GM23338 (cell line): Measurements from ENCODE around the gene TOR1B. TPM values are rescaled to one million over a fixed set of nuclear protein-coding genes. Genes with fewer than 3 reads are reported as not detected.
A peak's percentile ranks its signal among the peaks of the same experiment; 100 is the strongest.
"Not testable (repeated sequence)": the region's sequence is repeated elsewhere in the genome, so short reads cannot be mapped to it uniquely, and the experiment has no call there.

Experiments used
- ATAC-seq: fragments of 200-7000 bp; cut with Tn5 transposase; 3 replicates; pipeline ENCODE4 v1.9.1; 2020
- DNase-seq: peaks from one replicate; pipeline ENCODE4 v3.0.0-alpha.2; 2015; ENCODE audit warnings: low spot score
- H2AFZ ChIP-seq: fragments of 200-600 bp; sonication (generic); 2 replicates; pipeline ENCODE4 v1.8.0; 2016; ENCODE audit warnings: antibody characterized with exemption, mild to moderate bottlenecking, moderate library complexity
- H3F3A ChIP-seq: fragments of 200-600 bp; sonication (generic); replicated peaks from 2 replicates; pipeline ENCODE4 v1.8.0; 2017; ENCODE audit warnings: antibody characterized with exemption, mixed run types, low read depth
- H3K27ac ChIP-seq: fragments of 200-600 bp; sonication (generic); 2 replicates; pipeline ENCODE4 v1.6.1; 2016; ENCODE audit warnings: low read depth
- H3K27me3 ChIP-seq: fragments of 200-600 bp; sonication (generic); 2 replicates; pipeline ENCODE4 v1.8.0; 2016; ENCODE audit warnings: mild to moderate bottlenecking, mixed run types, moderate library complexity; ENCODE audit not compliant: insufficient read depth
- H3K36me3 ChIP-seq: fragments of 200-600 bp; sonication (generic); 2 replicates; pipeline ENCODE4 v1.8.0; 2016; ENCODE audit warnings: mild to moderate bottlenecking; ENCODE audit not compliant: insufficient read depth
- H3K4me1 ChIP-seq: fragments of 200-600 bp; sonication (generic); 2 replicates; pipeline ENCODE4 v1.8.0; 2016; ENCODE audit warnings: mild to moderate bottlenecking, moderate library complexity; ENCODE audit not compliant: insufficient read depth
- H3K4me2 ChIP-seq: fragments of 200-600 bp; sonication (generic); 2 replicates; pipeline ENCODE4 v1.7.1; 2017; ENCODE audit warnings: mixed run types
- H3K4me3 ChIP-seq: fragments of 200-600 bp; sonication (generic); 2 replicates; pipeline ENCODE4 v1.6.1; 2016; ENCODE audit warnings: mixed run types
- H3K79me2 ChIP-seq: fragments of 200-600 bp; sonication (generic); replicated peaks from 2 replicates; pipeline ENCODE4 v1.8.0; 2017; ENCODE audit warnings: mild to moderate bottlenecking; ENCODE audit not compliant: insufficient read depth
- H3K9me2 ChIP-seq: fragments of 200-600 bp; sonication (generic); 2 replicates; pipeline ENCODE4 v1.8.0; 2017; ENCODE audit not compliant: insufficient read depth
- H4K20me1 ChIP-seq: fragments of 200-600 bp; sonication (generic); replicated peaks from 2 replicates; pipeline ENCODE4 v1.8.0; 2017; ENCODE audit warnings: mild to moderate bottlenecking; ENCODE audit not compliant: insufficient read depth
- H3K27ac Mint-ChIP-seq: 2 replicates; pipeline ENCODE4 v1.8.0; 2020; ENCODE audit warnings: inconsistent platforms, mild to moderate bottlenecking, moderate library complexity, mixed read lengths
- H3K27me3 Mint-ChIP-seq: 3 replicates; pipeline ENCODE4 v1.8.0; 2022; ENCODE audit warnings: low read depth, mild to moderate bottlenecking, moderate library complexity, mixed read lengths, inconsistent platforms; ENCODE audit not compliant: insufficient read depth, poor library complexity
- H3K36me3 Mint-ChIP-seq: 3 replicates; pipeline ENCODE4 v1.8.0; 2021; ENCODE audit warnings: low read depth, mild to moderate bottlenecking, inconsistent platforms, moderate library complexity, mixed read lengths
- H3K4me1 Mint-ChIP-seq: 3 replicates; pipeline ENCODE4 v1.8.0; 2020; ENCODE audit warnings: mild to moderate bottlenecking, inconsistent platforms, mixed read lengths
- H3K4me3 Mint-ChIP-seq: 3 replicates; pipeline ENCODE4 v1.8.0; 2021; ENCODE audit warnings: moderate library complexity, mild to moderate bottlenecking, inconsistent platforms, mixed read lengths
- H3K9me3 Mint-ChIP-seq: 3 replicates; pipeline ENCODE4 v1.8.0; 2020; ENCODE audit warnings: moderate library complexity, mild to moderate bottlenecking, inconsistent platforms, mixed read lengths
- EZH2 ChIP-seq: fragments of 200-600 bp; sonication (generic); IDR thresholded peaks from one replicate; pipeline ENCODE4 v1.8.0; 2017; ENCODE audit warnings: antibody characterized with exemption, mild to moderate bottlenecking, low read depth; ENCODE audit not compliant: unreplicated experiment
- EZH2phosphoT487 ChIP-seq: fragments of 200-600 bp; sonication (generic); IDR thresholded peaks from one replicate; pipeline ENCODE4 v1.8.1; 2018; ENCODE audit warnings: antibody characterized with exemption; ENCODE audit not compliant: unreplicated experiment
- NANOG ChIP-seq: IDR thresholded peaks from 2 replicates; pipeline ENCODE4 v1.6.1; 2016; ENCODE audit warnings: antibody characterized with exemption, borderline replicate concordance
- POLR2AphosphoS5 ChIP-seq: IDR thresholded peaks from 2 replicates; pipeline ENCODE4 v1.6.1; 2016; ENCODE audit warnings: antibody characterized with exemption, low read depth
- ZNF114 ChIP-seq: fragments of 250-450 bp; sonication (Bioruptor Pico); IDR thresholded peaks from 2 replicates; pipeline ENCODE4 v1.5.0; 2020; ENCODE audit warnings: mild to moderate bottlenecking, moderate library complexity
- polyA plus RNA-seq: library from polyadenylated mRNA; unstranded; fragments of >200 nt; fragmentation: Nextera tagmentation; extraction: Ambion mirVana; gene quantifications from 2 replicates; pipeline ENCODE4 v1.2.1, GENCODE V29; 2016
- total RNA-seq: library from RNA; depleted of rRNA; stranded (reverse); fragments of >200 nt; shearing (Covaris generic); gene quantifications from 2 replicates; pipeline ENCODE4 v1.2.3, GENCODE V29; 2014
- TF ChIP-seq, protein P1 (sequence below): fragments of 250-450 bp; sonication (Bioruptor Pico); IDR thresholded peaks from 2 replicates; pipeline ENCODE4 v1.5.0; 2020; ENCODE audit warnings: mild to moderate bottlenecking, moderate library complexity
- TF ChIP-seq, protein P2 (sequence below): IDR thresholded peaks from 2 replicates; pipeline ENCODE4 v1.6.1; 2016; ENCODE audit warnings: antibody characterized with exemption
- TF ChIP-seq, protein P3 (sequence below), 2 experiments: fragments of 200-600 bp in 1 of 2; sonication (generic) in 1 of 2; conservative IDR thresholded peaks; 2 replicates each; pipeline versions ENCODE4 v1.5.1 to v1.6.1; 2016 to 2017; ENCODE audit warnings: antibody characterized with exemption in 2 of 2, low read depth in 2 of 2, mild to moderate bottlenecking in 2 of 2, moderate library complexity in 1 of 2
- TF ChIP-seq, protein P4 (sequence below): IDR thresholded peaks from one replicate; pipeline ENCODE4 v1.6.1; 2018; ENCODE audit warnings: antibody characterized with exemption; ENCODE audit not compliant: unreplicated experiment

The TOR1B gene
- total and polyA plus RNA-seq, 2 experiments from 2014 or later, result 10.6 to 42.4 TPM

DNA sequence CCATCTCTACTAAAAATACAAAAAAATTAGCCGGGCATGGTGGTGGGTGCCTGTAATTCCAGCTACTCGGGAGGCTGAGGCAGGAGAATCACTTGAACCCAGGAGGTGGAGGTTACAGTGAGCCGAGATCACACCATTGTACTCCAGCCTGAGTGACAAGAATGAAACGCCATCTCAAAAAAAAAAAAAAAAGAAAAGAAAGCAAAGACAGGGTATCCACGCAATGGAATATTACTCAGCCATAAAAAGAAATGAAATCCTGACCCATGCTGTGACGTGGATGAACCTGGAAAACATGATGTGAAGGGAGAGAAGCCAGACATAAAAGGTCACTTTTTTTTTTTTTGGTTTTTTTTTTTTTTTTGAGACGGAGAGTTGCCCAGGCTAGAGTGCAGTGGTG, 42.2 kb upstream of the TOR1B start:
- not testable (repeated sequence) for H4K20me1 ChIP-seq, H3F3A ChIP-seq, H3K36me3 ChIP-seq, H3K9me3 Mint-ChIP-seq, ATAC-seq, H3K79me2 ChIP-seq, H3K4me1 ChIP-seq, H3K27me3 Mint-ChIP-seq, H3K4me1 Mint-ChIP-seq, H3K27me3 ChIP-seq, H3K27ac ChIP-seq, H3K4me3 Mint-ChIP-seq, DNase-seq, H3K4me3 ChIP-seq, H3K27ac Mint-ChIP-seq, H3K36me3 Mint-ChIP-seq, H2AFZ ChIP-seq, H3K4me2 ChIP-seq, H3K9me2 ChIP-seq

DNA sequence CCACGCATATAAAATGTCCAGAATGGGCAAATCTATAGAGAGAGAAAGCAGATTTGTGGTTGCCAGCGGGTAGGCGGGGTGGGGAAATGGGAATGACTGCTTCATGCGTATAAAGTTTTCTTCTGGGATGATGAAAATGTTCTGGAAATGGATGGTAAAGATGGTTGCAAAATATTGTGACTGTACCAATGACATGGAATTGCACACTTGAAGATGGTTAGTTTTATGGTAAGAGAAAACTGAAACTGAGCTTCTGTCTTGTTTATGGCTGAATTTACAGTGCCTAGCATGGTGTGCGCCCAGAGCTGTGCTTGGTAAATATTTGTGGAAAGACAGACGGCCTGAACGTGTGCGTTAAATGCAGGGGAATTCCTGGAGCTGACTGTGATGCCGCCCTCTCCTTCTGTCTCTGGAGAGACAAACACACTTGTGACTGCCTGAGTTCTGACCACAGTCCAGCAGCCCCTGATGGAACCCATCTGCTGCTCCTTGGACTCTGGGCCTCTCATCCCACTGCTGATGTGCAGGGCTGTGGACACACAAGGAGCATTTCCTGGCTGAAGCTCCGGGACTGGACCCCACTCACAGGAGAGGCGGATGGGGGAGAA, 41.6 kb upstream of the TOR1B start:
- Histone ChIP-seq H3F3A (no peaks in the 10 kb centered on the region), H3K36me3 (no peaks in the 10 kb centered on the region), H3K27me3 (no peaks in the 10 kb centered on the region), H3K4me3 (no peak overlapping the region), H3K4me1 (no peaks in the 10 kb centered on the region), H3K79me2 (no peaks in the 10 kb centered on the region), H3K27ac (no peak overlapping the region), H3K9me2 (no peaks in the 10 kb centered on the region), H2AFZ (peak overlapping the region; percentile 76), H3K4me2 (no peak overlapping the region), H4K20me1 (no peaks in the 10 kb centered on the region)
- no peaks in the 10 kb centered on the region for H3K36me3 Mint-ChIP-seq
- ATAC-seq (no peak), DNase-seq (no peak)
- no peak overlapping the region for H3K4me3 Mint-ChIP-seq
- H3K9me3 Mint-ChIP-seq, result no peaks in the 10 kb centered on the region
- H3K27ac Mint-ChIP-seq, result no peak overlapping the region
- H3K4me1 Mint-ChIP-seq, result peaks cover 6% of the 10 kb centered on the region; the same call in 2 of the 3 replicates
- peaks cover 5% of the 10 kb centered on the region for H3K27me3 Mint-ChIP-seq
- TF ChIP-seq NANOG, result no peak
- TF ChIP-seq, protein P1, sequence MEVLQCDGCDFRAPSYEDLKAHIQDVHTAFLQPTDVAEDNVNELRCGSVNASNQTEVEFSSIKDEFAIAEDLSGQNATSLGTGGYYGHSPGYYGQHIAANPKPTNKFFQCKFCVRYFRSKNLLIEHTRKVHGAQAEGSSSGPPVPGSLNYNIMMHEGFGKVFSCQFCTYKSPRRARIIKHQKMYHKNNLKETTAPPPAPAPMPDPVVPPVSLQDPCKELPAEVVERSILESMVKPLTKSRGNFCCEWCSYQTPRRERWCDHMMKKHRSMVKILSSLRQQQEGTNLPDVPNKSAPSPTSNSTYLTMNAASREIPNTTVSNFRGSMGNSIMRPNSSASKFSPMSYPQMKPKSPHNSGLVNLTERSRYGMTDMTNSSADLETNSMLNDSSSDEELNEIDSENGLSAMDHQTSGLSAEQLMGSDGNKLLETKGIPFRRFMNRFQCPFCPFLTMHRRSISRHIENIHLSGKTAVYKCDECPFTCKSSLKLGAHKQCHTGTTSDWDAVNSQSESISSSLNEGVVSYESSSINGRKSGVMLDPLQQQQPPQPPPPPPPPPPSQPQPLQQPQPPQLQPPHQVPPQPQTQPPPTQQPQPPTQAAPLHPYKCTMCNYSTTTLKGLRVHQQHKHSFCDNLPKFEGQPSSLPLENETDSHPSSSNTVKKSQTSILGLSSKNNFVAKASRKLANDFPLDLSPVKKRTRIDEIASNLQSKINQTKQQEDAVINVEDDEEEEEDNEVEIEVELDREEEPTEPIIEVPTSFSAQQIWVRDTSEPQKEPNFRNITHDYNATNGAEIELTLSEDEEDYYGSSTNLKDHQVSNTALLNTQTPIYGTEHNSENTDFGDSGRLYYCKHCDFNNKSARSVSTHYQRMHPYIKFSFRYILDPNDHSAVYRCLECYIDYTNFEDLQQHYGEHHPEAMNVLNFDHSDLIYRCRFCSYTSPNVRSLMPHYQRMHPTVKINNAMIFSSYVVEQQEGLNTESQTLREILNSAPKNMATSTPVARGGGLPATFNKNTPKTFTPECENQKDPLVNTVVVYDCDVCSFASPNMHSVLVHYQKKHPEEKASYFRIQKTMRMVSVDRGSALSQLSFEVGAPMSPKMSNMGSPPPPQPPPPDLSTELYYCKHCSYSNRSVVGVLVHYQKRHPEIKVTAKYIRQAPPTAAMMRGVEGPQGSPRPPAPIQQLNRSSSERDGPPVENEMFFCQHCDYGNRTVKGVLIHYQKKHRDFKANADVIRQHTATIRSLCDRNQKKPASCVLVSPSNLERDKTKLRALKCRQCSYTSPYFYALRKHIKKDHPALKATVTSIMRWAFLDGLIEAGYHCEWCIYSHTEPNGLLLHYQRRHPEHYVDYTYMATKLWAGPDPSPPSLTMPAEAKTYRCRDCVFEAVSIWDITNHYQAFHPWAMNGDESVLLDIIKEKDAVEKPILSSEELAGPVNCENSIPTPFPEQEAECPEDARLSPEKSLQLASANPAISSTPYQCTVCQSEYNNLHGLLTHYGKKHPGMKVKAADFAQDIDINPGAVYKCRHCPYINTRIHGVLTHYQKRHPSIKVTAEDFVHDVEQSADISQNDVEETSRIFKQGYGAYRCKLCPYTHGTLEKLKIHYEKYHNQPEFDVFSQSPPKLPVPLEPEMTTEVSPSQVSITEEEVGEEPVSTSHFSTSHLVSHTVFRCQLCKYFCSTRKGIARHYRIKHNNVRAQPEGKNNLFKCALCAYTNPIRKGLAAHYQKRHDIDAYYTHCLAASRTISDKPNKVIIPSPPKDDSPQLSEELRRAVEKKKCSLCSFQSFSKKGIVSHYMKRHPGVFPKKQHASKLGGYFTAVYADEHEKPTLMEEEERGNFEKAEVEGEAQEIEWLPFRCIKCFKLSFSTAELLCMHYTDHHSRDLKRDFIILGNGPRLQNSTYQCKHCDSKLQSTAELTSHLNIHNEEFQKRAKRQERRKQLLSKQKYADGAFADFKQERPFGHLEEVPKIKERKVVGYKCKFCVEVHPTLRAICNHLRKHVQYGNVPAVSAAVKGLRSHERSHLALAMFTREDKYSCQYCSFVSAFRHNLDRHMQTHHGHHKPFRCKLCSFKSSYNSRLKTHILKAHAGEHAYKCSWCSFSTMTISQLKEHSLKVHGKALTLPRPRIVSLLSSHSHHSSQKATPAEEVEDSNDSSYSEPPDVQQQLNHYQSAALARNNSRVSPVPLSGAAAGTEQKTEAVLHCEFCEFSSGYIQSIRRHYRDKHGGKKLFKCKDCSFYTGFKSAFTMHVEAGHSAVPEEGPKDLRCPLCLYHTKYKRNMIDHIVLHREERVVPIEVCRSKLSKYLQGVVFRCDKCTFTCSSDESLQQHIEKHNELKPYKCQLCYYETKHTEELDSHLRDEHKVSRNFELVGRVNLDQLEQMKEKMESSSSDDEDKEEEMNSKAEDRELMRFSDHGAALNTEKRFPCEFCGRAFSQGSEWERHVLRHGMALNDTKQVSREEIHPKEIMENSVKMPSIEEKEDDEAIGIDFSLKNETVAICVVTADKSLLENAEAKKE (CRISPR knock-in tag), result no peak
- TF ChIP-seq, protein P2, sequence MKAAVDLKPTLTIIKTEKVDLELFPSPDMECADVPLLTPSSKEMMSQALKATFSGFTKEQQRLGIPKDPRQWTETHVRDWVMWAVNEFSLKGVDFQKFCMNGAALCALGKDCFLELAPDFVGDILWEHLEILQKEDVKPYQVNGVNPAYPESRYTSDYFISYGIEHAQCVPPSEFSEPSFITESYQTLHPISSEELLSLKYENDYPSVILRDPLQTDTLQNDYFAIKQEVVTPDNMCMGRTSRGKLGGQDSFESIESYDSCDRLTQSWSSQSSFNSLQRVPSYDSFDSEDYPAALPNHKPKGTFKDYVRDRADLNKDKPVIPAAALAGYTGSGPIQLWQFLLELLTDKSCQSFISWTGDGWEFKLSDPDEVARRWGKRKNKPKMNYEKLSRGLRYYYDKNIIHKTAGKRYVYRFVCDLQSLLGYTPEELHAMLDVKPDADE, result no peak
- no peak for TF ChIP-seq POLR2AphosphoS5
- no peak for TF ChIP-seq EZH2phosphoT487
- TF ChIP-seq, protein P3, sequence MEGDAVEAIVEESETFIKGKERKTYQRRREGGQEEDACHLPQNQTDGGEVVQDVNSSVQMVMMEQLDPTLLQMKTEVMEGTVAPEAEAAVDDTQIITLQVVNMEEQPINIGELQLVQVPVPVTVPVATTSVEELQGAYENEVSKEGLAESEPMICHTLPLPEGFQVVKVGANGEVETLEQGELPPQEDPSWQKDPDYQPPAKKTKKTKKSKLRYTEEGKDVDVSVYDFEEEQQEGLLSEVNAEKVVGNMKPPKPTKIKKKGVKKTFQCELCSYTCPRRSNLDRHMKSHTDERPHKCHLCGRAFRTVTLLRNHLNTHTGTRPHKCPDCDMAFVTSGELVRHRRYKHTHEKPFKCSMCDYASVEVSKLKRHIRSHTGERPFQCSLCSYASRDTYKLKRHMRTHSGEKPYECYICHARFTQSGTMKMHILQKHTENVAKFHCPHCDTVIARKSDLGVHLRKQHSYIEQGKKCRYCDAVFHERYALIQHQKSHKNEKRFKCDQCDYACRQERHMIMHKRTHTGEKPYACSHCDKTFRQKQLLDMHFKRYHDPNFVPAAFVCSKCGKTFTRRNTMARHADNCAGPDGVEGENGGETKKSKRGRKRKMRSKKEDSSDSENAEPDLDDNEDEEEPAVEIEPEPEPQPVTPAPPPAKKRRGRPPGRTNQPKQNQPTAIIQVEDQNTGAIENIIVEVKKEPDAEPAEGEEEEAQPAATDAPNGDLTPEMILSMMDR (conservative IDR thresholded peaks at IDR 0.05; ENCODE audit: low read depth in 2 of 2), result no peak
- TF ChIP-seq, protein P4, sequence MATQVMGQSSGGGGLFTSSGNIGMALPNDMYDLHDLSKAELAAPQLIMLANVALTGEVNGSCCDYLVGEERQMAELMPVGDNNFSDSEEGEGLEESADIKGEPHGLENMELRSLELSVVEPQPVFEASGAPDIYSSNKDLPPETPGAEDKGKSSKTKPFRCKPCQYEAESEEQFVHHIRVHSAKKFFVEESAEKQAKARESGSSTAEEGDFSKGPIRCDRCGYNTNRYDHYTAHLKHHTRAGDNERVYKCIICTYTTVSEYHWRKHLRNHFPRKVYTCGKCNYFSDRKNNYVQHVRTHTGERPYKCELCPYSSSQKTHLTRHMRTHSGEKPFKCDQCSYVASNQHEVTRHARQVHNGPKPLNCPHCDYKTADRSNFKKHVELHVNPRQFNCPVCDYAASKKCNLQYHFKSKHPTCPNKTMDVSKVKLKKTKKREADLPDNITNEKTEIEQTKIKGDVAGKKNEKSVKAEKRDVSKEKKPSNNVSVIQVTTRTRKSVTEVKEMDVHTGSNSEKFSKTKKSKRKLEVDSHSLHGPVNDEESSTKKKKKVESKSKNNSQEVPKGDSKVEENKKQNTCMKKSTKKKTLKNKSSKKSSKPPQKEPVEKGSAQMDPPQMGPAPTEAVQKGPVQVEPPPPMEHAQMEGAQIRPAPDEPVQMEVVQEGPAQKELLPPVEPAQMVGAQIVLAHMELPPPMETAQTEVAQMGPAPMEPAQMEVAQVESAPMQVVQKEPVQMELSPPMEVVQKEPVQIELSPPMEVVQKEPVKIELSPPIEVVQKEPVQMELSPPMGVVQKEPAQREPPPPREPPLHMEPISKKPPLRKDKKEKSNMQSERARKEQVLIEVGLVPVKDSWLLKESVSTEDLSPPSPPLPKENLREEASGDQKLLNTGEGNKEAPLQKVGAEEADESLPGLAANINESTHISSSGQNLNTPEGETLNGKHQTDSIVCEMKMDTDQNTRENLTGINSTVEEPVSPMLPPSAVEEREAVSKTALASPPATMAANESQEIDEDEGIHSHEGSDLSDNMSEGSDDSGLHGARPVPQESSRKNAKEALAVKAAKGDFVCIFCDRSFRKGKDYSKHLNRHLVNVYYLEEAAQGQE, result no peak
- TF ChIP-seq ZNF114 (CRISPR knock-in tag), result no peak
- no peak for TF ChIP-seq EZH2
